PC-9 (cell line): ENCODE data around the gene SHC2. TPM values are rescaled to one million over a fixed set of nuclear protein-coding genes. Genes with fewer than 3 reads are reported as not detected.

Source experiments
- BruUV-seq: library from RNA; stranded (reverse); fragments of 400-500 nt; replicated peaks from 2 replicates; lab custom pipeline; 2021; lab: Mats Ljungman, UMichigan
- CTCF ChIA-PET: fragments of 300-600 bp; sonication (Branson Sonifier 250); formaldehyde crosslinking; loops from one replicate; lab custom pipeline; 2022; ENCODE audit warnings: antibody characterized with exemption; lab: Charles Lee
- POLR2A ChIA-PET: fragments of 300-600 bp; sonication (Branson Sonifier 250); formaldehyde crosslinking; loops from one replicate; lab custom pipeline; 2022; ENCODE audit warnings: antibody characterized with exemption; ENCODE audit not compliant: unreplicated experiment; lab: Charles Lee
- DNase-seq, 2 experiments: peaks; one replicate each; pipeline versions ENCODE4 v3.0.0 to v3.0.0-alpha.2; 2015 to 2022; ENCODE audit warnings: mixed read lengths in 1 of 2
- H2AFZ ChIP-seq: fragments of 200-600 bp; sonication (generic); 2 replicates; pipeline ENCODE4 v1.8.1; 2017; ENCODE audit warnings: antibody characterized with exemption
- H3F3A ChIP-seq: fragments of 200-600 bp; sonication (generic); 2 replicates; pipeline ENCODE4 v1.8.1; 2017; ENCODE audit warnings: antibody characterized with exemption, mild to moderate bottlenecking, low read depth; ENCODE audit not compliant: insufficient read depth
- H3K27ac ChIP-seq: fragments of 200-600 bp; sonication (generic); 2 replicates; pipeline ENCODE4 v1.6.1; 2016; ENCODE audit warnings: mixed run types
- H3K27me3 ChIP-seq: fragments of 200-600 bp; sonication (generic); 2 replicates; pipeline ENCODE4 v1.6.1; 2016; ENCODE audit warnings: low read depth, mixed run types; ENCODE audit not compliant: insufficient read depth
- H3K36me3 ChIP-seq: fragments of 200-600 bp; sonication (generic); 2 replicates; pipeline ENCODE4 v1.6.1; 2016; ENCODE audit warnings: low read depth, mixed run types
- H3K4me1 ChIP-seq: fragments of 200-600 bp; sonication (generic); replicated peaks from 2 replicates; pipeline ENCODE4 v1.6.1; 2016; ENCODE audit warnings: mixed run types; ENCODE audit not compliant: insufficient read depth
- H3K4me2 ChIP-seq: fragments of 200-600 bp; sonication (generic); 2 replicates; pipeline ENCODE4 v1.6.1; 2017; ENCODE audit warnings: mixed run types
- H3K4me3 ChIP-seq: fragments of 200-600 bp; sonication (generic); 2 replicates; pipeline ENCODE4 v1.6.1; 2016; ENCODE audit warnings: mixed run types
- H3K79me2 ChIP-seq: fragments of 200-600 bp; sonication (generic); 2 replicates; pipeline ENCODE4 v1.6.1; 2017; ENCODE audit warnings: low read depth, mixed run types
- H3K9me2 ChIP-seq: fragments of 200-600 bp; sonication (generic); 2 replicates; pipeline ENCODE4 v1.8.1; 2017; ENCODE audit warnings: mild to moderate bottlenecking; ENCODE audit not compliant: insufficient read depth
- H3K9me3 ChIP-seq: fragments of 200-600 bp; sonication (generic); 2 replicates; pipeline ENCODE4 v1.8.1; 2016; ENCODE audit warnings: low read depth; ENCODE audit not compliant: insufficient read depth
- H4K20me1 ChIP-seq: fragments of 200-600 bp; sonication (generic); 2 replicates; pipeline ENCODE4 v1.8.1; 2017; ENCODE audit not compliant: insufficient read depth
- CTCF ChIP-seq: fragments of 200-600 bp; sonication (generic); conservative IDR thresholded peaks from 2 replicates; pipeline ENCODE4 v1.6.1; 2017; ENCODE audit warnings: mixed run types, antibody characterized with exemption, mild to moderate bottlenecking, moderate library complexity
- EZH2 ChIP-seq: fragments of 200-600 bp; sonication (generic); IDR thresholded peaks from 2 replicates; pipeline ENCODE4 v1.8.0; 2017; ENCODE audit warnings: antibody characterized with exemption, low read depth
- intact Hi-C: fragments of 100-400 bp; cut with micrococcal nuclease; formaldehyde crosslinking; loops from one replicate; pipeline ENCODE4 v1.10.0; 2022; ENCODE audit not compliant: unreplicated experiment
- total RNA-seq: library from RNA; stranded (reverse); gene quantifications from 2 replicates; pipeline ENCODE4 v1.2.3, GENCODE V29; 2021

The SHC2 gene
- total RNA-seq, 1 experiment from 2014 or later: 0.70 TPM

GRCh38 chr19:496986-497385, 36.2 kb upstream of the SHC2 start:
- ChIA-PET CTCF (no interaction called here), POLR2A (no interaction called here)
- H3F3A ChIP-seq: peaks cover 35% of the 10 kb centered on the region; the same call in 1 of the 2 replicates
- H3K27ac ChIP-seq: no peak overlapping the region
- no peaks in the 10 kb centered on the region for H3K27me3 ChIP-seq
- no peak for DNase-seq
- no peaks in the 10 kb centered on the region for H3K4me1 ChIP-seq
- H3K36me3 ChIP-seq: no peaks in the 10 kb centered on the region
- intact Hi-C loops: no loop called here
- no peaks in the 10 kb centered on the region for H3K9me2 ChIP-seq
- no peaks in the 10 kb centered on the region for H3K9me3 ChIP-seq
- no peaks in the 10 kb centered on the region for H4K20me1 ChIP-seq
- no peak overlapping the region for H3K4me3 ChIP-seq
- no peaks in the 10 kb centered on the region for H3K79me2 ChIP-seq
- no TSS peak for BruUV-seq
- H3K4me2 ChIP-seq: no peak overlapping the region
- no peak overlapping the region for H2AFZ ChIP-seq
- TF ChIP-seq EZH2: no peak
- TF ChIP-seq CTCF: no peak

- ChIA-PET POLR2A (no interaction called here), CTCF (no interaction called here)
- no peak within 1 kb of the TSS for H2AFZ ChIP-seq
- no peaks in the 10 kb centered on the region for H3K79me2 ChIP-seq
- TF ChIP-seq EZH2 (no peak), CTCF (no peak)
- intact Hi-C loops: no loop called here
- H3K4me1 ChIP-seq: no peaks in the 10 kb centered on the region
- no peaks in the 10 kb centered on the region for H3K36me3 ChIP-seq
- BruUV-seq: no TSS peak
- H3K27me3 ChIP-seq: no peaks in the 10 kb centered on the region
- H4K20me1 ChIP-seq: no peaks in the 10 kb centered on the region
- no peak for DNase-seq
- H3K9me3 ChIP-seq: no peaks in the 10 kb centered on the region
- H3K9me2 ChIP-seq: no peaks in the 10 kb centered on the region
- H3K4me2 ChIP-seq: no peak within 1 kb of the TSS
- peaks cover 37% of the 10 kb centered on the region for H3F3A ChIP-seq
- H3K4me3 ChIP-seq: no peak within 1 kb of the TSS
- no peak within 1 kb of the TSS for H3K27ac ChIP-seq
These were observed 35.4 kb upstream of the SHC2 start, which contains the start of gene MADCAM1 for GRCh38 chr19:496112-496665. Gene MADCAM1, plus strand, starts transcription at chr19:496486. Its CDS starts 14 bp downstream, at chr19:496500.

GRCh38 chr19:495402-496111, 34.7 kb upstream of the SHC2 start:
- intact Hi-C loops: no loop called here
- Histone ChIP-seq H3F3A (peaks cover 41% of the 10 kb centered on the region), H3K27me3 (no peaks in the 10 kb centered on the region), H2AFZ (no peak overlapping the region), H3K27ac (no peak overlapping the region), H3K9me3 (no peaks in the 10 kb centered on the region), H3K79me2 (no peaks in the 10 kb centered on the region), H3K4me1 (no peaks in the 10 kb centered on the region), H4K20me1 (no peaks in the 10 kb centered on the region), H3K4me2 (no peak overlapping the region), H3K4me3 (no peak overlapping the region), H3K9me2 (no peaks in the 10 kb centered on the region), H3K36me3 (no peaks in the 10 kb centered on the region)
- no TSS peak for BruUV-seq
- ChIA-PET CTCF (no interaction called here), POLR2A (no interaction called here)
- DNase-seq: peak in 1 of 2 experiments; percentile 43
- TF ChIP-seq EZH2 (no peak), CTCF (peak; percentile 89)
